HepG2 (cell line): ENCODE results near the gene GATM. TPM values are rescaled to one million over a fixed set of nuclear protein-coding genes. Genes with fewer than 3 reads are reported as not detected.

Source experiments
- ATAC-seq: fragments of 200-7000 bp; cut with Tn5 transposase; 3 replicates; pipeline ENCODE4 v1.9.1; 2020; ENCODE audit warnings: mild to moderate bottlenecking, moderate library complexity
- Bru-seq: library from RNA; stranded (reverse); fragments of 400-500 nt; gene quantifications from one replicate; lab custom pipeline; 2021; lab: Mats Ljungman, UMichigan
- BruChase-seq, 2 experiments: library from RNA; stranded (reverse); fragments of 400-500 nt; gene quantifications; one replicate each; lab custom pipeline; 2021; lab: Mats Ljungman, UMichigan
- BruUV-seq: library from RNA; stranded (reverse); fragments of 400-500 nt; replicated peaks from 2 replicates; lab custom pipeline; 2021; lab: Mats Ljungman, UMichigan
- CTCF ChIA-PET: fragments of 300-600 bp; formaldehyde crosslinking; extraction: SDS; loops from one replicate; lab custom pipeline; 2021; ENCODE audit warnings: low total read pairs, inconsistent platforms, low intra/inter-chr PET ratio; lab: Yijun Ruan, JAX
- POLR2A ChIA-PET: fragments of 350-600 bp; sonication (Branson Sonifier 250); formaldehyde crosslinking; loops from one replicate; lab custom pipeline; 2020; ENCODE audit warnings: antibody characterized with exemption, inconsistent platforms; lab: Yijun Ruan, JAX
- DNase-seq: peaks from one replicate; pipeline ENCODE4 v3.0.0-alpha.2; 2015; ENCODE audit warnings: low spot score
- FAIRE-seq: peaks from 3 replicates; lab custom pipeline; 2011; peaks lifted over from hg19 to GRCh38; lab: Jason Lieb, UNC
- H2AFZ ChIP-seq: one replicate; pipeline ENCODE4 v1.6.1; 2011; ENCODE audit warnings: low read length, inconsistent platforms
- H3K27ac ChIP-seq: fragments of 300-600 bp; 3 replicates; pipeline ENCODE4 v1.8.0; 2011; ENCODE audit warnings: mixed run types, mild to moderate bottlenecking, mixed read lengths, low read length, inconsistent platforms; ENCODE audit not compliant: insufficient read depth; ENCODE audit errors: extremely low read length
- H3K27me3 ChIP-seq, 2 experiments: fragments of 200-600 bp in 1 of 2; 2 replicates in 1 of 2; 3 replicates in 1 of 2; pipeline versions ENCODE4 v1.6.0 to v1.8.0; 2011; ENCODE audit warnings: low read length in 2 of 2, mild to moderate bottlenecking in 2 of 2, moderate library complexity in 2 of 2, inconsistent platforms in 1 of 2; ENCODE audit not compliant: insufficient read depth in 2 of 2, control insufficient read depth in 1 of 2
- H3K36me3 ChIP-seq, 2 experiments: fragments of 200-600 bp in 1 of 2; replicated peaks in 1 of 2; 2 replicates in 1 of 2; 3 replicates in 1 of 2; pipeline versions ENCODE4 v1.5.1 to v1.8.0; 2011; ENCODE audit warnings: low read length in 2 of 2, inconsistent platforms in 1 of 2; ENCODE audit not compliant: insufficient read depth in 2 of 2, control insufficient read depth in 1 of 2
- H3K4me1 ChIP-seq: 2 replicates; pipeline ENCODE4 v1.5.1; 2012; ENCODE audit warnings: low read length, inconsistent platforms; ENCODE audit not compliant: insufficient read depth
- H3K4me2 ChIP-seq: 2 replicates; pipeline ENCODE4 v1.6.0; 2011; ENCODE audit warnings: low read depth, low read length, inconsistent platforms
- H3K4me3 ChIP-seq, 3 experiments: fragments of 200-600 bp in 1 of 3; sonication (generic), shearing (Covaris generic) in 1 of 3; replicated peaks in 1 of 3; 2 replicates each; pipeline ENCODE4 v1.5.1; 2011 to 2016; ENCODE audit warnings: low read length in 3 of 3, inconsistent platforms in 2 of 3, low read depth in 2 of 3, mild to moderate bottlenecking in 2 of 3, control low read depth in 1 of 3, mixed read lengths in 1 of 3; ENCODE audit not compliant: insufficient read depth in 1 of 3
- H3K79me2 ChIP-seq: one replicate; pipeline ENCODE4 v1.6.1; 2011; ENCODE audit warnings: low read length, inconsistent platforms; ENCODE audit not compliant: insufficient read depth
- H3K9ac ChIP-seq: 2 replicates; pipeline ENCODE4 v1.6.0; 2011; ENCODE audit warnings: mild to moderate bottlenecking, low read depth, low read length, inconsistent platforms; ENCODE audit not compliant: insufficient read depth
- H3K9me3 ChIP-seq: 2 replicates; pipeline ENCODE4 v1.5.1; 2012; ENCODE audit warnings: mild to moderate bottlenecking, low read length
- H4K20me1 ChIP-seq: 2 replicates; pipeline ENCODE4 v1.6.0; 2011; ENCODE audit warnings: inconsistent platforms, mild to moderate bottlenecking, low read length, moderate library complexity; ENCODE audit not compliant: insufficient read depth
- HMGA1 ChIP-seq: sonication (generic); formaldehyde crosslinking; conservative IDR thresholded peaks from 2 replicates; pipeline ENCODE4 v1.4.0; 2020; ENCODE audit warnings: missing genetic modification reagents
- NR1H2 ChIP-seq: sonication (generic); formaldehyde crosslinking; IDR thresholded peaks from 2 replicates; pipeline ENCODE4 v1.8.1; 2022; ENCODE audit warnings: low read depth, missing genetic modification reagents, borderline replicate concordance
- RBM39 ChIP-seq: fragments of 200-400 bp; formaldehyde crosslinking; IDR thresholded peaks from one replicate; pipeline ENCODE4 v1.6.1; 2018; ENCODE audit warnings: antibody characterized with exemption, mild to moderate bottlenecking, low read depth, low read length; ENCODE audit not compliant: poor library complexity, severe bottlenecking
- TOE1 ChIP-seq: sonication (generic); formaldehyde crosslinking; IDR thresholded peaks from 2 replicates; pipeline ENCODE4 v1.4.0; 2020; ENCODE audit warnings: mild to moderate bottlenecking, missing genetic modification reagents
- TSC22D2 ChIP-seq: sonication (generic); formaldehyde crosslinking; IDR thresholded peaks from 2 replicates; pipeline ENCODE4 v1.5.1; 2020; ENCODE audit warnings: missing genetic modification reagents, mild to moderate bottlenecking, borderline replicate concordance
- ZFP36L1 ChIP-seq: sonication (generic); formaldehyde crosslinking; IDR thresholded peaks from 2 replicates; pipeline ENCODE4 v1.8.0; 2022; ENCODE audit warnings: mild to moderate bottlenecking, missing genetic modification reagents, moderate library complexity
- ZZZ3 ChIP-seq: sonication (generic); formaldehyde crosslinking; IDR thresholded peaks from 2 replicates; pipeline ENCODE4 v1.4.0; 2020; ENCODE audit warnings: missing genetic modification reagents, mild to moderate bottlenecking, borderline replicate concordance
- WGBS: methylation state at CpG from one replicate; pipeline ENCODE4 v1.1.6; 2017; ENCODE audit warnings: low lambda C conversion rate; 5-methylcytosine and 5-hydroxymethylcytosine counted together
- in situ Hi-C: cut with HindIII; loops from 2 replicates; pipeline ENCODE4 v1.10.0; 2017; ENCODE audit warnings: low pct_unique_long_range_greater_than_20kb; ENCODE audit not compliant: extremely low pct_ligation_motif_present
- intact Hi-C: fragments of 100-400 bp; cut with micrococcal nuclease; formaldehyde crosslinking; loops from one replicate; pipeline ENCODE4 v1.10.0; 2022; ENCODE audit not compliant: unreplicated experiment
- long read RNA-seq, 2 experiments: library from RNA in 1 of 2; library from polyadenylated mRNA in 1 of 2; stranded (forward) in 1 of 2; unstranded in 1 of 2; transcript quantifications; one replicate each; pipeline ENCODE4 v2.0.0, GENCODE V29; 2019 to 2022
- polyA minus RNA-seq, 3 experiments: library from RNA; depleted of rRNA, polyadenylated mRNA; stranded (reverse); fragments of >200 nt; gene quantifications; 2 replicates each; pipeline ENCODE4 v1.2.3, GENCODE V29; 2011; ENCODE audit warnings: low replicate concordance in 1 of 3
- polyA plus RNA-seq, 8 experiments: library from polyadenylated mRNA; depleted of rRNA in 3 of 8; stranded (reverse) in 7 of 8; unstranded in 1 of 8; fragments of >200 nt; fragmentation: Illumina TruSeq in 4 of 8; extraction: Trizol in 4 of 8; gene quantifications; 2 replicates each; pipeline versions ENCODE4 v1.2.1 to v1.2.3, GENCODE V29; 2011 to 2016; ENCODE audit warnings: low read depth in 4 of 8, missing spikeins in 1 of 8, mixed read lengths in 1 of 8; ENCODE audit not compliant: insufficient read depth in 1 of 8
- total RNA-seq, 5 experiments: library from RNA; depleted of rRNA; stranded (reverse); fragments of >200 nt; fragmentation: Illumina TruSeq; extraction: Trizol; gene quantifications; 2 replicates each; pipeline ENCODE4 v1.2.3, GENCODE V29; 2016; ENCODE audit warnings: low read depth in 1 of 5
- TF ChIP-seq, protein P1 (sequence below): sonication (generic); formaldehyde crosslinking; IDR thresholded peaks from 2 replicates; pipeline ENCODE4 v1.8.0; 2022; ENCODE audit warnings: mild to moderate bottlenecking, missing genetic modification reagents, moderate library complexity

The GATM gene, protein sequence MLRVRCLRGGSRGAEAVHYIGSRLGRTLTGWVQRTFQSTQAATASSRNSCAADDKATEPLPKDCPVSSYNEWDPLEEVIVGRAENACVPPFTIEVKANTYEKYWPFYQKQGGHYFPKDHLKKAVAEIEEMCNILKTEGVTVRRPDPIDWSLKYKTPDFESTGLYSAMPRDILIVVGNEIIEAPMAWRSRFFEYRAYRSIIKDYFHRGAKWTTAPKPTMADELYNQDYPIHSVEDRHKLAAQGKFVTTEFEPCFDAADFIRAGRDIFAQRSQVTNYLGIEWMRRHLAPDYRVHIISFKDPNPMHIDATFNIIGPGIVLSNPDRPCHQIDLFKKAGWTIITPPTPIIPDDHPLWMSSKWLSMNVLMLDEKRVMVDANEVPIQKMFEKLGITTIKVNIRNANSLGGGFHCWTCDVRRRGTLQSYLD
- total RNA-seq (2016; rRNA removed; fragmentation: Illumina TruSeq; extraction: Trizol): 1.5 and 2.1 TPM in 2 replicates
- 1.2 and 1.7 TPM in 2 replicates for total RNA-seq (2016; cell fraction: cytosol; rRNA removed; fragmentation: Illumina TruSeq; extraction: Trizol; ENCODE audit: low read depth)
- 1.5 and 2.6 TPM in 2 replicates for total RNA-seq (2016; cell fraction: insoluble cytoplasmic fraction; rRNA removed; fragmentation: Illumina TruSeq; extraction: Trizol)
- total RNA-seq (2016; cell fraction: membrane; rRNA removed; fragmentation: Illumina TruSeq; extraction: Trizol): 1.6 and 1.7 TPM in 2 replicates
- 4.0 and 4.1 TPM in 2 replicates for total RNA-seq (2016; cell fraction: nucleus; rRNA removed; fragmentation: Illumina TruSeq; extraction: Trizol)
- polyA plus RNA-seq (2011; rRNA removed): 13.9 and 16.8 TPM in 2 replicates
- polyA plus RNA-seq (2011; cell fraction: cytosol; rRNA removed): 7.0 and 7.3 TPM in 2 replicates
- 22.1 and 26.0 TPM in 2 replicates for polyA plus RNA-seq (2011; cell fraction: nucleus; rRNA removed)
- polyA plus RNA-seq (2012): 16.6 and 32.5 TPM in 2 replicates
- polyA plus RNA-seq (2016; cell fraction: cytosol; fragmentation: Illumina TruSeq; extraction: Trizol; ENCODE audit: low read depth): 0.26 and 0.46 TPM in 2 replicates
- polyA plus RNA-seq (2016; cell fraction: insoluble cytoplasmic fraction; fragmentation: Illumina TruSeq; extraction: Trizol; ENCODE audit: low read depth): 0.97 TPM in 2 replicates
- polyA plus RNA-seq (2016; cell fraction: membrane; fragmentation: Illumina TruSeq; extraction: Trizol; ENCODE audit: low read depth): 0.28 and 0.72 TPM in 2 replicates
- polyA plus RNA-seq (2016; cell fraction: nucleus; fragmentation: Illumina TruSeq; extraction: Trizol; ENCODE audit: insufficient read depth, low read depth): 2.4 and 3.2 TPM in 2 replicates
- polyA minus RNA-seq (2011; rRNA and poly(A)+ RNA removed; ENCODE audit: low replicate concordance): 0.58 and 11.2 TPM in 2 replicates
- 5.3 and 6.4 TPM in 2 replicates for polyA minus RNA-seq (2011; cell fraction: cytosol; rRNA and poly(A)+ RNA removed)
- 40.2 and 42.5 TPM in 2 replicates for polyA minus RNA-seq (2011; cell fraction: nucleus; rRNA and poly(A)+ RNA removed)
- percentile 38 among the genes with signal in this experiment for Bru-seq, nascent RNA
- percentile 28 among the genes with signal in this experiment for BruChase-seq, experiment 1, labeled RNA remaining after a 6-hour chase
- BruChase-seq, experiment 2, labeled RNA remaining after a 2-hour chase: percentile 37 among the genes with signal in this experiment
- long read RNA-seq, experiment 1, partial matches to known transcripts: 0 of 2 reads
- long read RNA-seq, experiment 1, other reads (novel, unspliced or antisense): 2 of 2 reads
- long read RNA-seq, experiment 2, partial matches to known transcripts: 0 of 1 reads
- long read RNA-seq, experiment 2, other reads (novel, unspliced or antisense): 1 of 1 reads

DNA sequence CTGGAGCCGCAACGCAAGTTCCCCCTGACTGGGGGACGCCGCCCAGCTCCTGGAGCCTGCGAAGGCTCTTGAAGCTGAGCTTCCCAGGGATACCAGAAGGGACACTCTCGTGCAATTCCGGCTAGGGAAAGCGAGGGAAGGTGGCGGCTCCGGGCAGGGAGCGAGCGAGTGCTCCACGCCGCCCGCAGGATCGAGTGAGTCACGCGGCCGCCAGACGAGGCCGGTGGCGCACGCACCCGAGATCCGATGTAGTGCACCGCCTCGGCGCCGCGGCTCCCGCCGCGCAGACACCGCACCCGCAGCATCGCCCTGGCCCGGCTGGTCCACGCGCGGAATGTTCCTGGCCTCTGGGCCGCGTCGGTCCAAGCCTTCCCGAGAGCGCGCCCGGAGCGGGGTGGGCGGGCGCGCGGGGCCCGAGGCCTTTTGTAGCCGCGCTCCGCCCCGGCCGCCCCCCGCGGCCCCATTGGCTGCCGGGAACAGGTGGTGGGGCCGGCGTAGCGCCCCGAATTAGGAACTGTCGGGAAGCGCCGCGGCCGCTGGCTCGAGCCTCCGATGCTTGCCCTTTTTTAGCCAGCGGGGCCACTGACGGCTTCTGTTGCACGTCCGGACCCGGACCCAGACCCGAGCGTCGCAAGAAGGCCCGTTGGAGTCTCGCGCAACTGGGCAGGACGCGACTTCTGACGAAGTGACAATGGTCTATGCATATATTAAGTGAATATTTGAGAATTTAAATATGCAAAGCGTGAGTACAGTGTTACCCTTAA lies at the start of gene GATM:
Gene GATM, minus strand, starts transcription at position 396 of the 764 bp plus-strand sequence. Its CDS starts 91 bp downstream, at position 305.
- in situ Hi-C loops (no loop called here), intact Hi-C loops (no loop called here)
- no TSS peak for BruUV-seq
- ChIA-PET POLR2A (no interaction called here), CTCF (no interaction called here)
- FAIRE-seq (no peak), ATAC-seq (no peak), DNase-seq (no peak)
- Histone ChIP-seq H3K4me3 (no peak within 1 kb of the TSS), H4K20me1 (no peaks in the 10 kb centered on the region), H3K79me2 (no peaks in the 10 kb centered on the region), H3K27me3 (no peaks in the 10 kb centered on the region), H3K9me3 (no peaks in the 10 kb centered on the region), H2AFZ (no peak within 1 kb of the TSS), H3K9ac (no peak within 1 kb of the TSS), H3K36me3 (no peaks in the 10 kb centered on the region), H3K4me1 (peaks cover 21% of the 10 kb centered on the region), H3K4me2 (no peak within 1 kb of the TSS), H3K27ac (no peak within 1 kb of the TSS)
- WGBS: 98% methylated on average over 87 of the region's 87 CpGs
- no peak for TF ChIP-seq HMGA1
- no peak for TF ChIP-seq TSC22D2
- TF ChIP-seq ZZZ3 (CRISPR knock-in tag): no peak
- no peak for TF ChIP-seq TOE1 (CRISPR knock-in tag)
- no peak for TF ChIP-seq NR1H2 (CRISPR knock-in tag)
- TF ChIP-seq, protein P1, sequence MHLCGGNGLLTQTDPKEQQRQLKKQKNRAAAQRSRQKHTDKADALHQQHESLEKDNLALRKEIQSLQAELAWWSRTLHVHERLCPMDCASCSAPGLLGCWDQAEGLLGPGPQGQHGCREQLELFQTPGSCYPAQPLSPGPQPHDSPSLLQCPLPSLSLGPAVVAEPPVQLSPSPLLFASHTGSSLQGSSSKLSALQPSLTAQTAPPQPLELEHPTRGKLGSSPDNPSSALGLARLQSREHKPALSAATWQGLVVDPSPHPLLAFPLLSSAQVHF (CRISPR knock-in tag): no peak
- TF ChIP-seq RBM39: no peak
- no peak for TF ChIP-seq ZFP36L1
